ENCODE measurements around the gene LITAF.

DNA sequence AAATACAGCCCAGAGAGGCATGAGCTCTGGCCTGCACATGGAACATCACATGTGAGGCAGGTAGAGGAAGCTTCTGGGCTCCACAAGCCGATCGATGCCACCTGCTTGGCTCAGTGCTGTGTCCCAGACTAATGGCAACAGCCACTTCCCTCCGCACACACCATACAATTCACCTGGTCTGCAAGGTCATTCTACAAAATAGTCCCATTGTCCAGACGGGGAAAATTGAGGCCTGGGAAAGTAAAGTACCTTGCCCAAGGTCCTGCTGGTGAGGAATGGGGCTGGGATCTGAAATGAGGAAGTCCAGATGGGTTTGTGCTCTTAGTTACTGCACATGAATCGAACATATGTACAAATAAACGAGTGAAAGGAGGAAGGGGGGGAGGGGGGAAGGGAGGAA, 88.0 kb downstream of the LITAF start:
- TF ChIP-seq, protein P1, sequence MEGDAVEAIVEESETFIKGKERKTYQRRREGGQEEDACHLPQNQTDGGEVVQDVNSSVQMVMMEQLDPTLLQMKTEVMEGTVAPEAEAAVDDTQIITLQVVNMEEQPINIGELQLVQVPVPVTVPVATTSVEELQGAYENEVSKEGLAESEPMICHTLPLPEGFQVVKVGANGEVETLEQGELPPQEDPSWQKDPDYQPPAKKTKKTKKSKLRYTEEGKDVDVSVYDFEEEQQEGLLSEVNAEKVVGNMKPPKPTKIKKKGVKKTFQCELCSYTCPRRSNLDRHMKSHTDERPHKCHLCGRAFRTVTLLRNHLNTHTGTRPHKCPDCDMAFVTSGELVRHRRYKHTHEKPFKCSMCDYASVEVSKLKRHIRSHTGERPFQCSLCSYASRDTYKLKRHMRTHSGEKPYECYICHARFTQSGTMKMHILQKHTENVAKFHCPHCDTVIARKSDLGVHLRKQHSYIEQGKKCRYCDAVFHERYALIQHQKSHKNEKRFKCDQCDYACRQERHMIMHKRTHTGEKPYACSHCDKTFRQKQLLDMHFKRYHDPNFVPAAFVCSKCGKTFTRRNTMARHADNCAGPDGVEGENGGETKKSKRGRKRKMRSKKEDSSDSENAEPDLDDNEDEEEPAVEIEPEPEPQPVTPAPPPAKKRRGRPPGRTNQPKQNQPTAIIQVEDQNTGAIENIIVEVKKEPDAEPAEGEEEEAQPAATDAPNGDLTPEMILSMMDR (IDR thresholded peaks at IDR 0.05 in 2 of 3, conservative IDR thresholded peaks at IDR 0.05 in 1 of 3; ENCODE audit: borderline replicate concordance in 1 of 3, insufficient read depth in 1 of 3, low read depth in 2 of 3, low read length in 2 of 3) = no peak
- TF ChIP-seq EZH2 (IDR thresholded peaks at IDR 0.05) (no peak), POLR2A (IDR thresholded peaks at IDR 0.05; ENCODE audit: borderline replicate concordance, extremely low read depth, insufficient read depth, insufficient read length) (no peak), POLR2AphosphoS5 (IDR thresholded peaks at IDR 0.05; ENCODE audit: low read depth, low read length) (no peak)
- TF ChIP-seq, protein P2, sequence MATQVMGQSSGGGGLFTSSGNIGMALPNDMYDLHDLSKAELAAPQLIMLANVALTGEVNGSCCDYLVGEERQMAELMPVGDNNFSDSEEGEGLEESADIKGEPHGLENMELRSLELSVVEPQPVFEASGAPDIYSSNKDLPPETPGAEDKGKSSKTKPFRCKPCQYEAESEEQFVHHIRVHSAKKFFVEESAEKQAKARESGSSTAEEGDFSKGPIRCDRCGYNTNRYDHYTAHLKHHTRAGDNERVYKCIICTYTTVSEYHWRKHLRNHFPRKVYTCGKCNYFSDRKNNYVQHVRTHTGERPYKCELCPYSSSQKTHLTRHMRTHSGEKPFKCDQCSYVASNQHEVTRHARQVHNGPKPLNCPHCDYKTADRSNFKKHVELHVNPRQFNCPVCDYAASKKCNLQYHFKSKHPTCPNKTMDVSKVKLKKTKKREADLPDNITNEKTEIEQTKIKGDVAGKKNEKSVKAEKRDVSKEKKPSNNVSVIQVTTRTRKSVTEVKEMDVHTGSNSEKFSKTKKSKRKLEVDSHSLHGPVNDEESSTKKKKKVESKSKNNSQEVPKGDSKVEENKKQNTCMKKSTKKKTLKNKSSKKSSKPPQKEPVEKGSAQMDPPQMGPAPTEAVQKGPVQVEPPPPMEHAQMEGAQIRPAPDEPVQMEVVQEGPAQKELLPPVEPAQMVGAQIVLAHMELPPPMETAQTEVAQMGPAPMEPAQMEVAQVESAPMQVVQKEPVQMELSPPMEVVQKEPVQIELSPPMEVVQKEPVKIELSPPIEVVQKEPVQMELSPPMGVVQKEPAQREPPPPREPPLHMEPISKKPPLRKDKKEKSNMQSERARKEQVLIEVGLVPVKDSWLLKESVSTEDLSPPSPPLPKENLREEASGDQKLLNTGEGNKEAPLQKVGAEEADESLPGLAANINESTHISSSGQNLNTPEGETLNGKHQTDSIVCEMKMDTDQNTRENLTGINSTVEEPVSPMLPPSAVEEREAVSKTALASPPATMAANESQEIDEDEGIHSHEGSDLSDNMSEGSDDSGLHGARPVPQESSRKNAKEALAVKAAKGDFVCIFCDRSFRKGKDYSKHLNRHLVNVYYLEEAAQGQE (IDR thresholded peaks at IDR 0.05; ENCODE audit: low read depth) = no peak
- TF ChIP-seq, protein P3, sequence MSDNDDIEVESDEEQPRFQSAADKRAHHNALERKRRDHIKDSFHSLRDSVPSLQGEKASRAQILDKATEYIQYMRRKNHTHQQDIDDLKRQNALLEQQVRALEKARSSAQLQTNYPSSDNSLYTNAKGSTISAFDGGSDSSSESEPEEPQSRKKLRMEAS (IDR thresholded peaks at IDR 0.05) = no peak

Data from HCT116 (cell line).